HG03469 (cell line): ENCODE measurements around the gene C19orf44.
"Not testable (repeated sequence)": the region's sequence is repeated elsewhere in the genome, so short reads cannot be mapped to it uniquely, and the experiment has no call there.

Source experiments
- ATAC-seq: cut with Tn5 transposase; IDR thresholded peaks from one replicate; pipeline ENCODE4 v1.9.1; 2021; ENCODE audit warnings: mild to moderate bottlenecking, moderate library complexity, moderate number of reproducible peaks; ENCODE audit not compliant: unreplicated experiment

C19orf44 gene

GRCh38 chr19:16532440-16533234, 36.4 kb downstream of the C19orf44 start:
- ATAC-seq = no peak

- no peak for ATAC-seq
These were observed 39.2 kb downstream of the C19orf44 start for GRCh38 chr19:16535381-16535780.

- no peak for ATAC-seq
These were observed 39.9 kb downstream of the C19orf44 start for GRCh38 chr19:16536130-16536529.

GRCh38 chr19:16537111-16537510, 40.9 kb downstream of the C19orf44 start:
- ATAC-seq = no peak

GRCh38 chr19:16540948-16541347, 44.8 kb downstream of the C19orf44 start:
- no peak for ATAC-seq

- no peak for ATAC-seq
These were observed 45.4 kb downstream of the C19orf44 start for GRCh38 chr19:16541526-16542044.

GRCh38 chr19:16542045-16542909, 46.1 kb downstream of the C19orf44 start, which contains the start of gene CHERP:
Gene CHERP (minus strand): TSS chr19:16542437. CDS start chr19:16542378, 59 bp downstream.
- peak; percentile 62 for ATAC-seq

GRCh38 chr19:16542910-16543472, 46.8 kb downstream of the C19orf44 start:
- no peak for ATAC-seq

GRCh38 chr19:16543734-16544133, 47.5 kb downstream of the C19orf44 start:
- ATAC-seq = not testable (repeated sequence)

- no peak for ATAC-seq
These were observed 48.5 kb downstream of the C19orf44 start for GRCh38 chr19:16544473-16545231.

GRCh38 chr19:16548956-16549355, 52.8 kb downstream of the C19orf44 start:
- ATAC-seq = no peak

GRCh38 chr19:16551902-16552301, 55.7 kb downstream of the C19orf44 start:
- ATAC-seq = not testable (repeated sequence)

GRCh38 chr19:16554776-16555175, 58.6 kb downstream of the C19orf44 start:
- ATAC-seq = no peak

- ATAC-seq = no peak
These were observed 63.6 kb downstream of the C19orf44 start for GRCh38 chr19:16559780-16560276.

- ATAC-seq = no peak
These were observed 65.2 kb downstream of the C19orf44 start for GRCh38 chr19:16561382-16561781.

GRCh38 chr19:16562608-16563025, 66.4 kb downstream of the C19orf44 start:
- no peak for ATAC-seq

- ATAC-seq = no peak
These were observed 68.6 kb downstream of the C19orf44 start for GRCh38 chr19:16564842-16565241.

GRCh38 chr19:16566161-16566560, 70.0 kb downstream of the C19orf44 start:
- no peak for ATAC-seq

GRCh38 chr19:16566702-16567101, 70.5 kb downstream of the C19orf44 start:
- no peak for ATAC-seq

GRCh38 chr19:16569609-16570320, 73.6 kb downstream of the C19orf44 start:
- no peak for ATAC-seq
